Epithelial cell of esophagus (primary cell): ENCODE data around the gene MEOX2.

ENCODE experiments used
- DNase-seq: peaks from one replicate; pipeline ENCODE4 v3.0.0; 2010; ENCODE audit warnings: low read depth
- H3K4me3 ChIP-seq: 2 replicates; pipeline ENCODE4 v1.5.1; 2011; ENCODE audit warnings: mild to moderate bottlenecking, low read length, control low read depth
- TF ChIP-seq, protein P1 (sequence below): IDR thresholded peaks from 2 replicates; pipeline ENCODE4 v1.5.1; 2011; ENCODE audit warnings: low read depth, mild to moderate bottlenecking, low read length, control low read depth, inconsistent platforms; ENCODE audit not compliant: insufficient read depth; ENCODE audit errors: missing control alignments

The MEOX2 gene

DNA sequence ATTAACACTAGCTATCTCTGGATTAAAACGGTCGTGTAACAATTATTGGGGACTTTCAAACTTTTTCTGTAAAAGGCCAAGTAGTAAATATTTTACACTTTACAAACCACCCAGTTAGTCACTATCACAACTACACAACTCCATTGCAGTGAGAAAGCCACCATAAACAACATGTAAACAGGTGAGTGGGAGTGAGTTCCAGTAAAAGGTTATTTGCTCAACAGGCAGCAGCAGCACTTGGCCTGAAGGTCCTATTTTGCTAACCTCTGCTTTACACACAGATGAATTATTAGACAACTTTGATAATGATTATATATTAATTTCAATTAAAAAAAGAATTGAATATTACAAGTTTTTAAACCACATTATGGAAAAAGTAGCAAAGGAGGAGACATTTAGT lies 108.9 kb downstream of the MEOX2 start:
- H3K4me3 ChIP-seq, result no peak overlapping the region
- TF ChIP-seq, protein P1, sequence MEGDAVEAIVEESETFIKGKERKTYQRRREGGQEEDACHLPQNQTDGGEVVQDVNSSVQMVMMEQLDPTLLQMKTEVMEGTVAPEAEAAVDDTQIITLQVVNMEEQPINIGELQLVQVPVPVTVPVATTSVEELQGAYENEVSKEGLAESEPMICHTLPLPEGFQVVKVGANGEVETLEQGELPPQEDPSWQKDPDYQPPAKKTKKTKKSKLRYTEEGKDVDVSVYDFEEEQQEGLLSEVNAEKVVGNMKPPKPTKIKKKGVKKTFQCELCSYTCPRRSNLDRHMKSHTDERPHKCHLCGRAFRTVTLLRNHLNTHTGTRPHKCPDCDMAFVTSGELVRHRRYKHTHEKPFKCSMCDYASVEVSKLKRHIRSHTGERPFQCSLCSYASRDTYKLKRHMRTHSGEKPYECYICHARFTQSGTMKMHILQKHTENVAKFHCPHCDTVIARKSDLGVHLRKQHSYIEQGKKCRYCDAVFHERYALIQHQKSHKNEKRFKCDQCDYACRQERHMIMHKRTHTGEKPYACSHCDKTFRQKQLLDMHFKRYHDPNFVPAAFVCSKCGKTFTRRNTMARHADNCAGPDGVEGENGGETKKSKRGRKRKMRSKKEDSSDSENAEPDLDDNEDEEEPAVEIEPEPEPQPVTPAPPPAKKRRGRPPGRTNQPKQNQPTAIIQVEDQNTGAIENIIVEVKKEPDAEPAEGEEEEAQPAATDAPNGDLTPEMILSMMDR, result no peak
- DNase-seq, result no peak

DNA sequence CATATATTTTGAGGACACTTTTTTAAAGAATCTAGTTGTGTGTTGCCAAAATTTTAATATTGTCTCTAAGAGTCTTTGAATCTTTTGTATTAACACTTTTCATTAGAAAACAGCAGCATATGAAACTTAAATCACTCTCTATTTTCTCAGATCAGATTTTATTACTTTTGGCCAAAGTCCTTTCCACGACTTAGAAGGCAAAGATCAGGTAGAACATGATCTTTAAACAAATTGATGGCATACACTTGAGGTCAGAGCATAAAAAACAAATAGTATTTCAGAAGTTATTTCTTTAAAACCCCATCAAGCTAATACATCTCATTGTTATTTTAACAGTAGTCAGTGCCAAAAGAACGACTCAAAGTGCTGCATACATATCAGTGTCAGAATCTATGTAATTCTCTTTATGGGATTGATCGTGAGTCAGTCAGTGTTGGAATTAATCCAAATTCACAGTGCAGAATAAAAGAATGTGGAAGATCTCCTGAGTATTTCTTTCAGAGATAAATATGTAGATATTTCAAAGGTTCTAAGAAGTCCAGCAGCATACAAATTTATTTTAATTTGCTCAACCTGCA lies 115.1 kb downstream of the MEOX2 start:
- peak; percentile 72 for DNase-seq
- TF ChIP-seq, protein P1, result no peak
- H3K4me3 ChIP-seq, result no peak overlapping the region

DNA sequence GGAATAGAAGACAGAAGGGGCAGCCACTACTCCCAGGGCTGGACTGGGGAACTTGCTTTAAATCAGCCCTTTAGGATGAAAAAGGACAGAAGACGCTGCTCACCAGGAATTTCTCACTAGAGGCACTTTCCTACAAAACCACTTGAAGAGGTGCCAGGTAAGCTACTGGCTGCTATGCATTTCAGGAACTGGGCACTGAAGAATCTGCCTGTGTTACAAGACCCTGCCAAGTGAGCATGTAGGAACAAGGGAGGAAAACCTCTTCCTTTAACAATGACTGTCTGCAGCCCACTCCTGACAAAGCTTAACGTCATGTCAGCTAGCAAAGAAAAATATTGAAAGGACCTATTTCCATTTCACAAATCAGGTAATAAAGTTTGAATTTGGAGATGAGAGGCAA lies 118.8 kb downstream of the MEOX2 start:
- TF ChIP-seq, protein P1, result no peak
- DNase-seq, result peak; percentile 84
- no peak overlapping the region for H3K4me3 ChIP-seq

DNA sequence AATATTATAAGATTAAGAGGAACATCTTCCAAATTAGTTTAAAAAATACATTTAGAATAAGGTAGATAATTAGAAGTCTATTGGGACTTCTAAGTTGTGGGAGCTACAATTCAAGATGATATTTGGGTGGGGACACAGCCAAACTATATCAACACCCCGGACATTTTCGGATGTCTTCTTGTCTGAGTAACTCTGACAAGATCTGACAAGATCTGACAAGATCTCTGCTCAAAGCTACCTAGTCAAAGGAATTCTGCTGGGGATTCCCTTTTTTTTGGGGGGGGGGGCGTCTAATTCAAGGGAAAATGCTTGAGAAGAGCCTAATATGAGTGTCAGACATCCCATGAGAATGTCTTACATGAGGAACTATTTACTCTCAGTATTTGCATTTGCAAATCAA lies 119.4 kb downstream of the MEOX2 start:
- peak; percentile 69 for DNase-seq
- TF ChIP-seq, protein P1, result no peak
- no peak overlapping the region for H3K4me3 ChIP-seq

DNA sequence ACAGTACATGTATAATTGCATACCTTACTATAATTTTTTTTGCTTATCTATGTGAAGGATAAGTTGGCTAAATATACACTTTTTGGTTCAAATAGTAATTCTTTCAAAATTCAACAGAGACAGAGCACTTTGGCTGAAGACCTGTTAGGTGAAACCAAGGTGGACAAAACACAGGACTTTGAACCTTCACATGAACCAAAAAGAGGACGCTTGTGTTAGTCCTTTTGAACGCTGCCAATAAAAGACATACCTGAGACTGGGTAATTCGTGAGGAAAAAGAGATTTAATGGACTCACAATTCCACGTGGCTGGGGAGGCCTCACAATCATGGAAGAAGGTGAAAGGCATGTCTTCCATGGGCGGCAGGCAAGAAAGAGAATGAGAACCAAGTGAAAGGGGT lies 120.0 kb downstream of the MEOX2 start:
- DNase-seq, result no peak
- no peak overlapping the region for H3K4me3 ChIP-seq
- TF ChIP-seq, protein P1, result no peak

DNA sequence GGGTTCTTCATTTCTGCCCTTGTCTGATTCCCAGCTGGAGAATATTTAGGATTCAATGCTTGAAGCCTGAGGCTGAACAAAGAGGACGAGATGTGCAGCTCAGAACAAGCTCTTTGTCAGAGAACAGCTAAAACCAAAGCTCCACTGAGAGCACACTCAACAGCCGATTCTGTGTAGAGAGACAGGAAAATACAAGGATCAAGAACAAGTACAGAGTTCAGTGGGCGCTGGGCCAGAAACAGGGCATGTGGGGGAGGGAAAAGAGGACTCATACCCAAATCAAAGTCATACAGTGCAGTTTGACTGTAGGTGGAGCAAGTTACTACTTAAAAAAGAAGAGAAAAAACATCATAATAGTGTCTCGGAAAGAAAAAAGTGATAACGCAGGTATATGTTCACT lies 124.6 kb downstream of the MEOX2 start, which contains the start of gene AGMO:
Gene AGMO (minus strand): TSS at position 181 of the 400 bp plus-strand sequence.
- no peak within 1 kb of the TSS for H3K4me3 ChIP-seq
- TF ChIP-seq, protein P1, result no peak
- DNase-seq, result peak; percentile 50
